Left lung (tissue), 10 donors: ENCODE results near the gene TPST1. TPM values are rescaled to one million over a fixed set of nuclear protein-coding genes. Genes with fewer than 3 reads are reported as not detected.

Source experiments
- ATAC-seq: fragments of 200-7000 bp; cut with Tn5 transposase; one replicate; pipeline ENCODE4 v1.9.1; 2020; ENCODE audit warnings: moderate library complexity
- DNase-seq, 4 donors: peaks; one replicate each; pipeline ENCODE4 v3.0.0-alpha.2; 2013 to 2020
- H3K27ac ChIP-seq, 2 donors: fragments of 200-600 bp; sonication (generic) in 1 of 2; one replicate each; pipeline versions ENCODE4 v1.5.0 to v1.8.0; 2020 to 2021
- H3K27me3 ChIP-seq, 2 donors: fragments of 200-600 bp; sonication (generic) in 1 of 2; one replicate each; pipeline versions ENCODE4 v1.5.0 to v1.8.0; 2020 to 2021
- H3K36me3 ChIP-seq, 2 donors: fragments of 200-600 bp; sonication (generic) in 1 of 2; one replicate each; pipeline versions ENCODE4 v1.5.0 to v1.8.0; 2020 to 2021
- H3K4me1 ChIP-seq, 2 donors: fragments of 200-600 bp; one replicate each; pipeline ENCODE4 v1.8.0; 2021
- H3K4me3 ChIP-seq, 2 donors: fragments of 200-600 bp; sonication (generic) in 1 of 2; one replicate each; pipeline versions ENCODE4 v1.5.0 to v1.8.0; 2020 to 2021; ENCODE audit warnings: mild to moderate bottlenecking in 1 of 2
- H3K9me3 ChIP-seq, 2 donors: fragments of 200-600 bp; sonication (generic) in 1 of 2; one replicate each; pipeline versions ENCODE4 v1.5.0 to v1.8.0; 2020 to 2021
- intact Hi-C, 2 donors: fragments of 100-400 bp; cut with DNase I; formaldehyde crosslinking; loops; one replicate each; pipeline versions ENCODE4 v1.11.2 to v1.14.2; 2022
- polyA plus RNA-seq, 6 donors: library from polyadenylated mRNA; unstranded; fragments of 120-200 nt; gene quantifications; one replicate each; pipeline ENCODE4 v1.2.1, GENCODE V29; 2013; ENCODE audit not compliant: insufficient read length in 6 of 6
- total RNA-seq, 2 donors: library from RNA; stranded (reverse); fragmentation: NEBNext Ultra II Directional; extraction: Animal tissue kit (Norgen Biotek cat#: 25700); gene quantifications; one replicate each; pipeline ENCODE4 v1.2.1, GENCODE V29; 2021
- TF ChIP-seq, protein P1 (sequence below), 2 donors: fragments of 200-600 bp; sonication (generic) in 1 of 2; IDR thresholded peaks; one replicate each; pipeline versions ENCODE4 v1.5.0 to v1.8.0; 2021; ENCODE audit warnings: antibody characterized with exemption in 2 of 2
- donor health status: DM: no; HTN: yes; CAD: no.
- donor health status: DM: no; HTN: no; CAD: no.

The TPST1 gene
- total and polyA plus RNA-seq, 8 donors, result 30.5 to 64.1 (median 50.4) TPM

DNA sequence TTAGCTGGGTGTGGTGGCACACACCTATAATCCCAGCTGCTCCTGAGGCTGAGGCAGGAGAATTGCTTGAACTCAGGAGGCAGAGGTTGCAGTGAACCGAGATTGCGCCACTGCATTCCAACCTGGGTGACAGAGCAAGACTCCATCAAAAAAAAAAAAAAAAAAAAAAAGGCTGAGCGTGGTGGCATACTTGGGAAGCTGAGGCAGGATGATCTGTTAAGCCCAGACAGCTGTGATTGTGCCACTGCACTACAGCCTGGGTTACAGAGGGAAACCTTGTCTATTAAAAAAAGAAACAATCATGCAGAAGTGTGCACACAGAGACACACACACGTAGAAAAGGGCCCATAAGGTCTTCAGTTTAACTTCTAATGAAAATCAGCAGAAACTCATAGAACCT, 150.6 kb downstream of the TPST1 start:
- no peaks in the 10 kb centered on the region for H3K27me3 ChIP-seq
- peaks cover 0 to 8% of the 10 kb centered on the region in 2 donors for H3K36me3 ChIP-seq
- H3K4me3 ChIP-seq, result no peak overlapping the region
- peaks cover 0 to 14% of the 10 kb centered on the region in 2 donors for H3K4me1 ChIP-seq
- no peak overlapping the region for H3K27ac ChIP-seq
- H3K9me3 ChIP-seq, result no peaks in the 10 kb centered on the region
- TF ChIP-seq, protein P1, sequence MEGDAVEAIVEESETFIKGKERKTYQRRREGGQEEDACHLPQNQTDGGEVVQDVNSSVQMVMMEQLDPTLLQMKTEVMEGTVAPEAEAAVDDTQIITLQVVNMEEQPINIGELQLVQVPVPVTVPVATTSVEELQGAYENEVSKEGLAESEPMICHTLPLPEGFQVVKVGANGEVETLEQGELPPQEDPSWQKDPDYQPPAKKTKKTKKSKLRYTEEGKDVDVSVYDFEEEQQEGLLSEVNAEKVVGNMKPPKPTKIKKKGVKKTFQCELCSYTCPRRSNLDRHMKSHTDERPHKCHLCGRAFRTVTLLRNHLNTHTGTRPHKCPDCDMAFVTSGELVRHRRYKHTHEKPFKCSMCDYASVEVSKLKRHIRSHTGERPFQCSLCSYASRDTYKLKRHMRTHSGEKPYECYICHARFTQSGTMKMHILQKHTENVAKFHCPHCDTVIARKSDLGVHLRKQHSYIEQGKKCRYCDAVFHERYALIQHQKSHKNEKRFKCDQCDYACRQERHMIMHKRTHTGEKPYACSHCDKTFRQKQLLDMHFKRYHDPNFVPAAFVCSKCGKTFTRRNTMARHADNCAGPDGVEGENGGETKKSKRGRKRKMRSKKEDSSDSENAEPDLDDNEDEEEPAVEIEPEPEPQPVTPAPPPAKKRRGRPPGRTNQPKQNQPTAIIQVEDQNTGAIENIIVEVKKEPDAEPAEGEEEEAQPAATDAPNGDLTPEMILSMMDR (IDR thresholded peaks at IDR 0.05), result no peak
- intact Hi-C loops, result no loop called here
- DNase-seq, result no peak
- no peak for ATAC-seq

DNA sequence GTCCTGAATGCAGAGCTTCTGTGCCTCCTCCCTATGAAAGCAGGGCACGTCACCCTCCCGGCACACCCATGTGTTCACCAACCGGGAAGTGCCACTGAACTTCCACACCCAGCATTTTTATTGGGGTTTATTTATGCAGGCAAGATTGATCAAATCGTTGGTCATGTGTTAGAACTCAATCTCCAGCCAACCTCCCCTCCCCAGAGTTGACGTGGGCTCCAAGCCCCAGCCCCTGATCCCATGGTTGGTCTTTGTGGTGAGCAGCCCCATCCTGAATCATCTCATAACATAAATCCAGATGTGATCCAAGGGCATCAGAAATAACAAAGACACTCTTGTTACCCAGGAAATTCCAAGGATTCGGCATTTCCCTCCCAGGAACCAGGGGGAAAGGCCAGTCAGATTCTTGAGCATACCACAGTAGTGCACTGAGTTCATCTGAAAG, 151.2 kb downstream of the TPST1 start:
- Histone ChIP-seq H3K4me3 (no peak overlapping the region), H3K27ac (no peak overlapping the region), H3K9me3 (no peaks in the 10 kb centered on the region), H3K36me3 (peaks cover 0 to 8% of the 10 kb centered on the region in 2 donors), H3K27me3 (no peaks in the 10 kb centered on the region), H3K4me1 (peaks cover 0 to 14% of the 10 kb centered on the region in 2 donors)
- ATAC-seq (no peak), DNase-seq (no peak)
- TF ChIP-seq, protein P1 (IDR thresholded peaks at IDR 0.05), result no peak
- intact Hi-C loops, result no loop called here

DNA sequence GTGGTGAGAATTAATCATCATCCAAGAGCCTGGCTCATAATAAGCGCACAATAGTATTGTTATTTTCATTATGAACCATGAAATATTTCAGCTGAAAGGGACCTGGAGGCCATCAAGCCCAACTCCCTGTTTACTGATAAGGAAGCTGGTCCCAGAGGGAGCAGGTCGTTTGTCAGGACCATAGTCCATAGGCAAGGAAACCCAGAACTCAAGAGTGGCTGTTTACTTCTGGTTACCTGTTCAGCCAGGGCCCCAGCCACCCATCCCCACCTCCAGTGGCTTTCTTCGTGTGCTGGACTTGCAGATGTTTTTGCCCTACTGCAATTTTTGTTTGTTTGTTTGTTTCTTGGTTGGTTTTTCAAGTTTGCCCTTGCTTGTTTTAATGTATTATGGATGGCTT, 152.0 kb downstream of the TPST1 start:
- DNase-seq (no peak), ATAC-seq (no peak)
- intact Hi-C loops, result no loop called here
- TF ChIP-seq, protein P1 (IDR thresholded peaks at IDR 0.05), result no peak
- Histone ChIP-seq H3K4me3 (no peak overlapping the region), H3K27me3 (no peaks in the 10 kb centered on the region), H3K4me1 (peaks cover 0 to 8% of the 10 kb centered on the region in 2 donors), H3K27ac (no peak overlapping the region), H3K9me3 (no peaks in the 10 kb centered on the region), H3K36me3 (peaks cover 0 to 8% of the 10 kb centered on the region in 2 donors)

DNA sequence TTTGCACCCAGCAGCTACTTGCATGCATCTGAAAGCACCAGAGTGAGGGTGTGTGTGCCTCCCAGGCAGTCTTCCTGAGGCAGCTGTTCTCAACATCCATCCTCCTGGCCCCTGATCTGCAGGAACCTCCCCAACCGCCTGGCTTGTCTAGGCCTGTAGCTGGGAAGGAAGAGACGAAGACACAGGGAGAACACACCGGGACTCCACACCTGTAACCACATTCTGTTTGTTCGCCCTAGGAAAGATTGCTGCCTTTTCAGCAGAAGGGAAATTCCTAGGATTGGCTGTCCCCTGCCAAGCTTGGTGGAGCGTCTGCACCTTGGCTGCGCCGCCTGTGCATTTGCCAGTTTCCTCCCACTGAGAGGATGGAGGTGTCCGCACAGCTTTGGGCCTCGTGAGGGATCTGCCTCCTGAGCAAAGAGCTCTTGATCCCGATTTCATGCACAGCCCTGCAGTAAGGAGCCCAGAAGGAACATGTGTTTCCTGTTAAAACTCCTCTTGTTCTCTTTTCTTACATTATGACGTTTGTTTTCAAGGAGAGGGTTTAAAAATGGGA, 154.6 kb downstream of the TPST1 start:
- intact Hi-C loops, result no loop called here
- H3K9me3 ChIP-seq, result no peaks in the 10 kb centered on the region
- H3K27ac ChIP-seq, result no peak overlapping the region
- ATAC-seq, result no peak
- H3K27me3 ChIP-seq, result no peaks in the 10 kb centered on the region
- H3K4me1 ChIP-seq, result no peaks in the 10 kb centered on the region
- TF ChIP-seq, protein P1 (IDR thresholded peaks at IDR 0.05), result no peak
- no peak overlapping the region for H3K4me3 ChIP-seq
- DNase-seq, result no peak
- H3K36me3 ChIP-seq, result peaks cover 0 to 4% of the 10 kb centered on the region in 2 donors

DNA sequence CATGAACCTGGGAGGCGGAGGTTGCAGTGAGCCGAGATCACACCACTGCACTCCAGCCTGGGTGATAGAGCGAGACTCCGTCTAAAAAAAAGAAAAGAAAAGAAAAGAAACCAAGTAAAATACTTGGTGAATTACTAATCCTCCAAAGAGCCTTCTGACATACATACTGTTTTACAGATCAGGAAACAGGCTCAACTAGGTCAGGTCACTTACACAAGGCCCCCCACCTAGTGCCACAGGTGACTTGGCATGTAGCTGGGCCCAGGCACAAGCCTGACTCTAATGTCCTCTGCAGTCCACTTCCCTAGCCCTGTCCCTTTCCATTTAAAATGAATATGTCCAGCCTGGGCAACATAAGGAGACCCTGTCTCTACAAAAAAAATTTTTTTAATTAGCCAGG, 157.0 kb downstream of the TPST1 start:
- no peak for ATAC-seq
- intact Hi-C loops, result no loop called here
- no peak overlapping the region for H3K27ac ChIP-seq

More for the DNA sequence above, 157.0 kb downstream of the TPST1 start:
- H3K36me3 ChIP-seq, result no peaks in the 10 kb centered on the region
- no peaks in the 10 kb centered on the region for H3K4me1 ChIP-seq
- no peak for DNase-seq
- no peaks in the 10 kb centered on the region for H3K9me3 ChIP-seq
- H3K27me3 ChIP-seq, result no peaks in the 10 kb centered on the region
- no peak overlapping the region for H3K4me3 ChIP-seq
- TF ChIP-seq, protein P1 (IDR thresholded peaks at IDR 0.05), result no peak
